A549 (cell line): ENCODE measurements around the gene CEBPE. TPM values are rescaled to one million over a fixed set of nuclear protein-coding genes. Genes with fewer than 3 reads are reported as not detected.

Experiments
- ATAC-seq, 2 experiments: fragments of 200-7000 bp in 1 of 2; fragments of >200 bp in 1 of 2; cut with Nextera tagmentation in 1 of 2; cut with Tn5 transposase in 1 of 2; 3 replicates each; pipeline versions ENCODE4 v1.8.0 to v1.9.1; 2018 to 2020; ENCODE audit warnings: mild to moderate bottlenecking in 1 of 2, moderate library complexity in 1 of 2
- CTCF ChIA-PET: fragments of 300-600 bp; sonication (Branson Sonifier 250); formaldehyde crosslinking; extraction: SDS; loops from one replicate; lab custom pipeline; 2021; ENCODE audit warnings: antibody characterized with exemption, inconsistent platforms; lab: Yijun Ruan, JAX
- POLR2A ChIA-PET: fragments of 350-600 bp; formaldehyde crosslinking; extraction: SDS; loops from one replicate; lab custom pipeline; 2021; ENCODE audit warnings: antibody characterized with exemption, inconsistent platforms; lab: Yijun Ruan, JAX
- DNase-seq, 2 experiments: peaks; one replicate each; pipeline versions ENCODE4 v3.0.0 to v3.0.0-alpha.2; 2011 to 2016; ENCODE audit warnings: low read depth in 1 of 2, low spot score in 1 of 2
- FAIRE-seq: peaks from 2 replicates; lab custom pipeline; 2011; peaks lifted over from hg19 to GRCh38; lab: Jason Lieb, UNC
- H3K27ac ChIP-seq, 2 experiments: fragments of >200 bp; sonication (Bioruptor Twin); formaldehyde crosslinking; 3 replicates each; pipeline ENCODE4 v1.5.1; 2016 to 2017
- H3K4me1 ChIP-seq: fragments of >200 bp; sonication (Bioruptor Twin); formaldehyde crosslinking; 3 replicates; pipeline ENCODE4 v1.6.1; 2016
- H3K4me2 ChIP-seq: fragments of >200 bp; sonication (Bioruptor Twin); formaldehyde crosslinking; 3 replicates; pipeline ENCODE4 v1.6.1; 2016
- H3K4me3 ChIP-seq: fragments of >200 bp; sonication (Bioruptor Twin); formaldehyde crosslinking; 3 replicates; pipeline ENCODE4 v1.5.1; 2016
- H3K9me3 ChIP-seq: fragments of >200 bp; sonication (Bioruptor Twin); formaldehyde crosslinking; 3 replicates; pipeline ENCODE4 v1.6.1; 2016
- BHLHE40 ChIP-seq: IDR thresholded peaks from 2 replicates; pipeline ENCODE4 v1.6.1; 2012; ENCODE audit warnings: low read depth, low read length, inconsistent platforms
- CBX8 ChIP-seq: fragments of 200-600 bp; sonication (generic); IDR thresholded peaks from 2 replicates; pipeline ENCODE4 v1.6.1; 2016
- EHF ChIP-seq: fragments of 250-450 bp; sonication (Bioruptor Pico); IDR thresholded peaks from 2 replicates; pipeline ENCODE4 v1.5.0; 2020; ENCODE audit warnings: mild to moderate bottlenecking
- EP300 ChIP-seq, 2 experiments: fragments of >200 bp; sonication (Bioruptor Twin); formaldehyde crosslinking; IDR thresholded peaks; 2 replicates in 1 of 2; 3 replicates in 1 of 2; pipeline ENCODE4 v1.6.1; 2016 to 2017
- FOSB ChIP-seq: fragments of 250-450 bp; sonication (Bioruptor Pico); IDR thresholded peaks from 2 replicates; pipeline ENCODE4 v1.5.0; 2020; ENCODE audit warnings: mild to moderate bottlenecking, moderate library complexity
- FOXS1 ChIP-seq: fragments of 250-450 bp; sonication (Bioruptor Pico); IDR thresholded peaks from 2 replicates; pipeline ENCODE4 v1.5.0; 2020; ENCODE audit warnings: mild to moderate bottlenecking, moderate library complexity
- GATA3 ChIP-seq: IDR thresholded peaks from 2 replicates; pipeline ENCODE4 v1.6.1; 2012; ENCODE audit warnings: borderline replicate concordance
- HOXA7 ChIP-seq: fragments of 250-450 bp; sonication (Bioruptor Pico); IDR thresholded peaks from 2 replicates; pipeline ENCODE4 v1.5.0; 2020; ENCODE audit warnings: mild to moderate bottlenecking, moderate library complexity
- KDM5A ChIP-seq: fragments of 200-600 bp; sonication (generic); IDR thresholded peaks from 2 replicates; pipeline ENCODE4 v1.6.1; 2016; ENCODE audit warnings: antibody characterized with exemption, mild to moderate bottlenecking
- MAZ ChIP-seq: fragments of 150-350 bp; IDR thresholded peaks from 2 replicates; pipeline ENCODE4 v1.6.1; 2014; ENCODE audit warnings: antibody characterized with exemption, low read depth, low read length, borderline replicate concordance
- NFE2L2 ChIP-seq: fragments of 150-350 bp; conservative IDR thresholded peaks from 2 replicates; pipeline ENCODE4 v1.6.1; 2014; ENCODE audit warnings: low read length
- NPAS2 ChIP-seq: fragments of 250-450 bp; sonication (Bioruptor Pico); IDR thresholded peaks from 2 replicates; pipeline ENCODE4 v1.8.0; 2022; ENCODE audit warnings: mild to moderate bottlenecking, moderate library complexity, borderline replicate concordance
- PHF8 ChIP-seq: fragments of 200-600 bp; sonication (generic); IDR thresholded peaks from 2 replicates; pipeline ENCODE4 v1.6.1; 2016; ENCODE audit warnings: low read depth, mild to moderate bottlenecking, antibody characterized with exemption, moderate library complexity, borderline replicate concordance
- POLR2A ChIP-seq: IDR thresholded peaks from 2 replicates; pipeline ENCODE4 v1.6.1; 2012; ENCODE audit warnings: mild to moderate bottlenecking, low read length
- RARB ChIP-seq: fragments of 250-450 bp; sonication (Bioruptor Pico); IDR thresholded peaks from 2 replicates; pipeline ENCODE4 v1.8.0; 2021; ENCODE audit warnings: mild to moderate bottlenecking, moderate library complexity
- RCOR1 ChIP-seq: fragments of 150-350 bp; IDR thresholded peaks from 2 replicates; pipeline ENCODE4 v1.6.1; 2014; ENCODE audit warnings: antibody characterized with exemption, low read length, low read depth
- RNF2 ChIP-seq: fragments of 200-600 bp; sonication (generic); IDR thresholded peaks from 2 replicates; pipeline ENCODE4 v1.6.1; 2016; ENCODE audit warnings: low read depth, mild to moderate bottlenecking, antibody characterized with exemption, moderate library complexity, borderline replicate concordance
- SMC3 ChIP-seq: fragments of >200 bp; sonication (Bioruptor Twin); formaldehyde crosslinking; IDR thresholded peaks from 3 replicates; pipeline ENCODE4 v1.6.1; 2018; ENCODE audit warnings: inconsistent platforms
- TFCP2L1 ChIP-seq: fragments of 250-450 bp; sonication (Bioruptor Pico); IDR thresholded peaks from 2 replicates; pipeline ENCODE4 v1.5.0; 2021; ENCODE audit warnings: mild to moderate bottlenecking
- ZC3H11A ChIP-seq: fragments of 450-650 bp; IDR thresholded peaks from 2 replicates; pipeline ENCODE4 v1.6.1; 2014; ENCODE audit warnings: antibody characterized with exemption, mild to moderate bottlenecking
- WGBS: methylation state at CpG from one replicate; pipeline ENCODE4 v1.1.6; 2017; ENCODE audit errors: missing lambda C conversion rate; 5-methylcytosine and 5-hydroxymethylcytosine counted together
- polyA plus RNA-seq, 4 experiments: library from polyadenylated mRNA; depleted of rRNA in 3 of 4; stranded (reverse); fragments of >200 nt; fragmentation: RNase III in 1 of 4; extraction: RNeasy Plus Mini Kit Qiagen cat#74134 plus additional on column Dnase treatment in 1 of 4; gene quantifications; 2 replicates in 3 of 4; 3 replicates in 1 of 4; pipeline ENCODE4 v1.2.3, GENCODE V29; 2011 to 2017
- small RNA-seq, 6 experiments: library from RNA; depleted of rRNA; stranded (forward); fragments of <200 nt; gene quantifications; one replicate each; pipeline ENCODE3, GENCODE V24; 2012
- TF ChIP-seq, protein P1 (sequence below): fragments of 250-450 bp; sonication (Bioruptor Pico); IDR thresholded peaks from 2 replicates; pipeline ENCODE4 v1.5.0; 2020; ENCODE audit warnings: low read depth, mild to moderate bottlenecking, moderate library complexity

CEBPE gene
- polyA plus RNA-seq, 2 of the 4 experiments (the other 2 are of a cell fraction) = 0.05 TPM; not detected in 1

DNA sequence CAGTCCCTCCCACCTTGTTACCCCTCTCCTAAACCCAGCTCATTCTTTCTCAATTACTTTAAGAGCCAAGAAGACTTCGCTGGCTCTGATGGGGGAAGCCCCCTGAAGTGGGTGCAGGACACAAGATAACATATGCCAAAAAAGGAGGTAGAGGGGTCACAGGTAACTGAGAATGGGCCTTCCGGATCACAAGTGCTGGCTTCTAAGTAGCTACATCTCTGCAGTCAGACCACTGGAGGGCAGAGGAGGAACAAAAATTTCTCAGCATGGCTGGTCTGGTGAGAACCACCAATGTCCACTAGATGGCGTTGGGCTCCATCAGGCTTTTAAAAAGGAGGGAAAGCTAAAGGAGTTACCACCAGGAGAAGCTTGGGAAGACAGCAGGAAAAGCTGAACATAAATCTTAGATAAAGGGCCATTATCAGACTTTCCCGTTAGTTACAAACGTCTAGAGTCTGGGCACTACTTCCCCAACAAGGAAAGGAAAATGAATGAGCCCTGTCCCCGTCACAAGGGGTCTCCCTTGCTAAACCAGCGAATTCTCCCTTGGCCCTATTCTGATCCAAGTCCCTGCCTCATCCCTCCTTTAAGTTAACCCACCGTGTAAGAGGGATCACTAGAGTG, 50.2 kb downstream of the CEBPE start (continued):
- peak; percentile 83 for TF ChIP-seq SMC3
- no peak for TF ChIP-seq RARB (CRISPR knock-in tag)

DNA sequence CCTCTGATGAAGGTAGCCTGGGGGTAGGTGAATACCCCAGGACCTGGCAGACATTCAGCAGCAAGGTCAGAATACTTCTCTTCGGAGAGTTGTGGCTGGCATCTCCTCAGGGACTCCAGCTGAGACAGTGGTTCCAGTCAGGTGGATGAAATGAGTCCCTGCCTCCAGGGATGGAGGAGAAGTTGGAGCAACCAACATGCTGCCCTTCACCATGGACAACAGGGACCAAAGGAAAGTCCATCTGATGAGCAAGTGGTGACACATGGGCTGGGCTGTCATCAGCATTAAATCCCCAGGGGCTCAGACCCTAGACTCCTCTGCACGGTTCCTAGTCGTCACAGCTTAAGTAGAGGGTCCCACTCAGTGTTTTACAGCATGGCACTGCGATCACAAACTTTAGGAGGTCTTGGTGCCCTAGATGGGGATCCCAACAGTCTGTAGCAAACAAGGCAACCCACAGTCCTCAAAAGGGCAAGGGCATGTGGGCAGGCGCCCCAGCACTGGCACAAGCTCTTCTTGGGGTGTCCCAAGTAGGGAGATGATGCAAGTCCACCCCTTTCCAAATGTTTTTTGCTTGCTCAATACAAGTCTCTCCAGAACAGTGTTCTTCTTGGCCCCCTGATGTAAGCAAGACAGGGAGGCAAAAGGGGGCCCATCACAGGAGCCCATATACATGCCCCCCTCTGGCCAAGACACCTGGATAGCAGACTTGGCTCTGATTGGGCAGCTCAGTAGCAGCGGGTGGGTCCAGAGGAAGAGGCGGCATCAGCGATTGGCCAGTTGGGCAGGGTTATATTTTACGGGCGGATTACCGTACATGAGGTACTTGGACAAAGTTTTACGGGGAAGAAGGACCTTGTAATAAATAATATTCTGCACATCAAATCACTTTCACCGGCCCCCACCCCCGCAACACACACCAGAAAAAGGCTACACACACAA, 50.9 kb downstream of the CEBPE start:
- CTCF ChIA-PET = interaction anchor here (0.5 to 33.8 kb wide), 42 partner anchors 9 to 511 kb away, joined by 3 to 1206 read pairs (median 5); partner anchors contain the start of genes ACIN1, AJUBA, C14orf119 and CDH24
- TF ChIP-seq BHLHE40 (no peak), RCOR1 (no peak), TFCP2L1 (CRISPR knock-in tag) (no peak), NFE2L2 (no peak), PHF8 (no peak), HOXA7 (CRISPR knock-in tag) (no peak), KDM5A (no peak), MAZ (no peak), CBX8 (no peak), EP300 (IDR thresholded peaks at IDR 0.05) (no peak), EHF (CRISPR knock-in tag) (no peak), FOXS1 (no peak), NPAS2 (no peak), POLR2A (no peak), RARB (CRISPR knock-in tag) (no peak), FOSB (CRISPR knock-in tag) (no peak), ZC3H11A (no peak), RNF2 (no peak), GATA3 (no peak)
- TF ChIP-seq, protein P1, sequence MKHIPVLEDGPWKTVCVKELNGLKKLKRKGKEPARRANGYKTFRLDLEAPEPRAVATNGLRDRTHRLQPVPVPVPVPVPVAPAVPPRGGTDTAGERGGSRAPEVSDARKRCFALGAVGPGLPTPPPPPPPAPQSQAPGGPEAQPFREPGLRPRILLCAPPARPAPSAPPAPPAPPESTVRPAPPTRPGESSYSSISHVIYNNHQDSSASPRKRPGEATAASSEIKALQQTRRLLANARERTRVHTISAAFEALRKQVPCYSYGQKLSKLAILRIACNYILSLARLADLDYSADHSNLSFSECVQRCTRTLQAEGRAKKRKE (CRISPR knock-in tag) = no peak
- WGBS = 72% methylated on average over 14 of the region's 14 CpGs
- FAIRE-seq (no peak), ATAC-seq (peak in 1 of 2 experiments; percentile 46; a peak in 3 of 6 replicates), DNase-seq (no peak)
- Histone ChIP-seq H3K9me3 (no peaks in the 10 kb centered on the region), H3K4me2 (peak overlapping the region; percentile 44), H3K4me3 (no peak overlapping the region), H3K27ac (0 out of 6 replicates have a peak overlapping the region, but pooled peaks of 1 of the 2 experiments have one; percentile 34), H3K4me1 (peaks cover 33% of the 10 kb centered on the region)
- POLR2A ChIA-PET = interaction anchor here (0.5 to 1.6 kb wide), 5 partner anchors 10 to 1599 kb away, joined by 3 to 21 read pairs (median 4); partner anchors contain the start of genes ACIN1, BCL2L2 and C14orf119

Small RNAs within 50 kb of the gene (small RNA-seq; reads per million reads assigned to genes)
- gene RNU6-1138P = 0 reads per million in 6 experiments

Other genes with a start within 250 kb of the CEBPE start
- 74.3 and 99.6 TPM in 2 replicates for gene LRP10, start 247.5 kb downstream of the CEBPE start, polyA plus RNA-seq (2011; rRNA removed)
- 45.5 to 62.9 TPM (median 57.2 TPM) in 3 replicates for gene LRP10, start 247.5 kb downstream of the CEBPE start, polyA plus RNA-seq (2017; fragmentation: RNase III; extraction: RNeasy Plus Mini Kit Qiagen cat#74134 plus additional on column Dnase treatment)
- 0.29 and 0.31 TPM in 2 replicates for gene REM2, start 236.0 kb downstream of the CEBPE start, polyA plus RNA-seq (2011; rRNA removed)
- 0.23 to 0.46 TPM (median 0.29 TPM) in 3 replicates for gene REM2, start 236.0 kb downstream of the CEBPE start, polyA plus RNA-seq (2017; fragmentation: RNase III; extraction: RNeasy Plus Mini Kit Qiagen cat#74134 plus additional on column Dnase treatment)
- 68.0 and 71.7 TPM in 2 replicates for gene RBM23, start 200.1 kb downstream of the CEBPE start, polyA plus RNA-seq (2011; rRNA removed)
- 64.2 to 66.5 TPM (median 65.8 TPM) in 3 replicates for gene RBM23, start 200.1 kb downstream of the CEBPE start, polyA plus RNA-seq (2017; fragmentation: RNase III; extraction: RNeasy Plus Mini Kit Qiagen cat#74134 plus additional on column Dnase treatment)
- gene PRMT5, start 189.9 kb downstream of the CEBPE start, polyA plus RNA-seq (2011; rRNA removed) = 214 and 299 TPM in 2 replicates
- 185 to 224 TPM (median 188 TPM) in 3 replicates for gene PRMT5, start 189.9 kb downstream of the CEBPE start, polyA plus RNA-seq (2017; fragmentation: RNase III; extraction: RNeasy Plus Mini Kit Qiagen cat#74134 plus additional on column Dnase treatment)
- 69.3 and 76.0 TPM in 2 replicates for gene HAUS4, start 162.2 kb downstream of the CEBPE start, polyA plus RNA-seq (2011; rRNA removed)
- gene HAUS4, start 162.2 kb downstream of the CEBPE start, polyA plus RNA-seq (2017; fragmentation: RNase III; extraction: RNeasy Plus Mini Kit Qiagen cat#74134 plus additional on column Dnase treatment) = 35.9 to 42.6 TPM (median 37.3 TPM) in 3 replicates
- gene AJUBA, start 136.7 kb downstream of the CEBPE start, polyA plus RNA-seq (2011; rRNA removed) = 98.0 and 152 TPM in 2 replicates
- 53.4 to 68.0 TPM (median 59.0 TPM) in 3 replicates for gene AJUBA, start 136.7 kb downstream of the CEBPE start, polyA plus RNA-seq (2017; fragmentation: RNase III; extraction: RNeasy Plus Mini Kit Qiagen cat#74134 plus additional on column Dnase treatment)
- gene C14orf93, start 109.1 kb downstream of the CEBPE start, polyA plus RNA-seq (2011; rRNA removed) = 9.7 and 10.1 TPM in 2 replicates
- 5.6 to 6.8 TPM (median 5.7 TPM) in 3 replicates for gene C14orf93, start 109.1 kb downstream of the CEBPE start, polyA plus RNA-seq (2017; fragmentation: RNase III; extraction: RNeasy Plus Mini Kit Qiagen cat#74134 plus additional on column Dnase treatment)
- 283 and 337 TPM in 2 replicates for gene PSMB5, start 84.4 kb downstream of the CEBPE start, polyA plus RNA-seq (2011; rRNA removed)
- gene PSMB5, start 84.4 kb downstream of the CEBPE start, polyA plus RNA-seq (2017; fragmentation: RNase III; extraction: RNeasy Plus Mini Kit Qiagen cat#74134 plus additional on column Dnase treatment) = 352 to 365 TPM (median 363 TPM) in 3 replicates
- not detected in 2 replicates for gene PSMB11, start 77.0 kb downstream of the CEBPE start, polyA plus RNA-seq (2011; rRNA removed)
- gene PSMB11, start 77.0 kb downstream of the CEBPE start, polyA plus RNA-seq (2017; fragmentation: RNase III; extraction: RNeasy Plus Mini Kit Qiagen cat#74134 plus additional on column Dnase treatment) = not detected in 3 replicates
- 4.8 and 4.9 TPM in 2 replicates for gene CDH24, start 61.7 kb downstream of the CEBPE start, polyA plus RNA-seq (2011; rRNA removed)
- 5.0 to 5.3 TPM (median 5.1 TPM) in 3 replicates for gene CDH24, start 61.7 kb downstream of the CEBPE start, polyA plus RNA-seq (2017; fragmentation: RNase III; extraction: RNeasy Plus Mini Kit Qiagen cat#74134 plus additional on column Dnase treatment)
- gene ACIN1, start 24.1 kb downstream of the CEBPE start, polyA plus RNA-seq (2011; rRNA removed) = 126 and 140 TPM in 2 replicates
- gene ACIN1, start 24.1 kb downstream of the CEBPE start, polyA plus RNA-seq (2017; fragmentation: RNase III; extraction: RNeasy Plus Mini Kit Qiagen cat#74134 plus additional on column Dnase treatment) = 144 to 150 TPM (median 147 TPM) in 3 replicates
- gene C14orf119, start 23.8 kb downstream of the CEBPE start, polyA plus RNA-seq (2011; rRNA removed) = 82.5 and 107 TPM in 2 replicates
- 94.8 to 102 TPM (median 99.2 TPM) in 3 replicates for gene C14orf119, start 23.8 kb downstream of the CEBPE start, polyA plus RNA-seq (2017; fragmentation: RNase III; extraction: RNeasy Plus Mini Kit Qiagen cat#74134 plus additional on column Dnase treatment)
- gene CIROP, start 14.3 kb downstream of the CEBPE start, polyA plus RNA-seq (2011; rRNA removed) = 0.03 TPM in 1 of 2 replicates, not detected in the other
- gene CIROP, start 14.3 kb downstream of the CEBPE start, polyA plus RNA-seq (2017; fragmentation: RNase III; extraction: RNeasy Plus Mini Kit Qiagen cat#74134 plus additional on column Dnase treatment) = not detected in 3 replicates
- gene SLC7A8, start 64.4 kb upstream of the CEBPE start, polyA plus RNA-seq (2011; rRNA removed) = 0.28 and 0.45 TPM in 2 replicates
- gene SLC7A8, start 64.4 kb upstream of the CEBPE start, polyA plus RNA-seq (2017; fragmentation: RNase III; extraction: RNeasy Plus Mini Kit Qiagen cat#74134 plus additional on column Dnase treatment) = 0.35 to 0.49 TPM (median 0.39 TPM) in 3 replicates
- not detected in 2 replicates for gene RNF212B, start 118.7 kb upstream of the CEBPE start, polyA plus RNA-seq (2011; rRNA removed)
- not detected in 3 replicates for gene RNF212B, start 118.7 kb upstream of the CEBPE start, polyA plus RNA-seq (2017; fragmentation: RNase III; extraction: RNeasy Plus Mini Kit Qiagen cat#74134 plus additional on column Dnase treatment)
- gene HOMEZ, start 166.9 kb upstream of the CEBPE start, polyA plus RNA-seq (2011; rRNA removed) = 9.2 and 11.7 TPM in 2 replicates
- gene HOMEZ, start 166.9 kb upstream of the CEBPE start, polyA plus RNA-seq (2017; fragmentation: RNase III; extraction: RNeasy Plus Mini Kit Qiagen cat#74134 plus additional on column Dnase treatment) = 7.7 to 8.8 TPM (median 8.4 TPM) in 3 replicates
- 11.1 and 12.4 TPM in 2 replicates for gene PPP1R3E, start 183.6 kb upstream of the CEBPE start, polyA plus RNA-seq (2011; rRNA removed)
- 5.3 to 7.5 TPM (median 6.8 TPM) in 3 replicates for gene PPP1R3E, start 183.6 kb upstream of the CEBPE start, polyA plus RNA-seq (2017; fragmentation: RNase III; extraction: RNeasy Plus Mini Kit Qiagen cat#74134 plus additional on column Dnase treatment)
- gene BCL2L2, start 187.6 kb upstream of the CEBPE start, polyA plus RNA-seq (2011; rRNA removed) = 17.8 and 20.8 TPM in 2 replicates
- gene BCL2L2, start 187.6 kb upstream of the CEBPE start, polyA plus RNA-seq (2017; fragmentation: RNase III; extraction: RNeasy Plus Mini Kit Qiagen cat#74134 plus additional on column Dnase treatment) = 24.7 to 25.4 TPM (median 25.2 TPM) in 3 replicates
- 197 and 234 TPM in 2 replicates for gene PABPN1, start 202.2 kb upstream of the CEBPE start, polyA plus RNA-seq (2011; rRNA removed)
- 148 to 158 TPM (median 157 TPM) in 3 replicates for gene PABPN1, start 202.2 kb upstream of the CEBPE start, polyA plus RNA-seq (2017; fragmentation: RNase III; extraction: RNeasy Plus Mini Kit Qiagen cat#74134 plus additional on column Dnase treatment)
- 3.5 and 4.6 TPM in 2 replicates for gene SLC22A17, start 233.6 kb upstream of the CEBPE start, polyA plus RNA-seq (2011; rRNA removed)
- 6.3 to 9.6 TPM (median 8.4 TPM) in 3 replicates for gene SLC22A17, start 233.6 kb upstream of the CEBPE start, polyA plus RNA-seq (2017; fragmentation: RNase III; extraction: RNeasy Plus Mini Kit Qiagen cat#74134 plus additional on column Dnase treatment)
- not detected in 2 replicates for gene EFS, start 245.9 kb upstream of the CEBPE start, polyA plus RNA-seq (2011; rRNA removed)
- not detected in 3 replicates for gene EFS, start 245.9 kb upstream of the CEBPE start, polyA plus RNA-seq (2017; fragmentation: RNase III; extraction: RNeasy Plus Mini Kit Qiagen cat#74134 plus additional on column Dnase treatment)